GM18951 (cell line): Measurements from ENCODE around the gene ATP4B.

ENCODE experiments used
- POLR2A ChIP-seq: IDR thresholded peaks from 4 replicates; pipeline ENCODE4 v1.6.1; 2011; ENCODE audit warnings: mild to moderate bottlenecking; ENCODE audit not compliant: insufficient read length, insufficient read depth; ENCODE audit errors: extremely low read depth
- in situ Hi-C: fragments of 300-500 bp; cut with MboI; formaldehyde crosslinking; loops from one replicate; pipeline ENCODE4 v1.12.0; 2022; ENCODE audit warnings: low sequenced_read_pairs, mixed read lengths, inconsistent platforms; ENCODE audit not compliant: unreplicated experiment

ATP4B gene

DNA sequence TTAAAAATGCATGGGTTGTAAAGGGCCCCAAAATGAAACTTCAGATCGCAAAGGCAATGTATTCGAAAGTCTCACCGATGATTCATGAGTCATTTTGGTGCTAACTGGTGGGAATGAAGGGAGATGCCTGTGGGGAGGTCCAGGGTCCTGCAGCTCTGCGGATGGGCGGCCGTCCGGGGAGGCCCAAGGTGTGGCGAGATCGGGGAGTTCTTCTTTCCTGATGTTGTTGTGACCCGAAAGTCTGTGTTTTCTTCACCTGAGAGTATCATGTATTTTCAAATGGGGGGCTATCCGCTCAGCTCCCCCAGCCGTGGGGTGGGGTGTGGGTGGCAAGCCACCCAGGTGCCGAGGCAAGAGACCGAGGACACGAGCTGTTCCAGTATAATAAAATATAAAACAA lies 37.0 kb downstream of the ATP4B start:
- in situ Hi-C loops = no loop called here
- TF ChIP-seq POLR2A = no peak

- in situ Hi-C loops = no loop called here
- no peak for TF ChIP-seq POLR2A
Measured at GRCh38 chr13:113620036-113620796, 37.8 kb downstream of the ATP4B start.

DNA sequence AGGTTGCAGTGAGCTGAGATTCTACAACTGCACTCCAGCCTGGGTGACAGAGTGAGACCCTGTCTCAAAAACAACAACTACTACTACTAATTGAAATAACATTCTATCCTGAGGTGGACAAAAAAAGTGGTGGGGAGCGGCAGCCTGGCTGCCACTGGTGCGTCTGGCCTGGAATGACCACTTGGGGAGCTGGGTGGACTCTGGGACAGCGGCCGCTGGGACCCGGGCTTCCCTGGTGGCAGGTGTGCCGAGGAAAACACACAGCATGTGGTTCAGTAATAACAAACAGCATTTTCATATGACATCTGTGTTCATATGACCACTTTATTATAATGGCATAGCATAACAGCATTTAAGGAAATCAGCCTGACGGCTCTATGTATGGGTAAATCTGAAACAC lies 39.5 kb downstream of the ATP4B start:
- no peak for TF ChIP-seq POLR2A
- in situ Hi-C loops = no loop called here

GRCh38 chr13:113617961-113618360 lies 40.0 kb downstream of the ATP4B start:
- in situ Hi-C loops = no loop called here
- no peak for TF ChIP-seq POLR2A

DNA sequence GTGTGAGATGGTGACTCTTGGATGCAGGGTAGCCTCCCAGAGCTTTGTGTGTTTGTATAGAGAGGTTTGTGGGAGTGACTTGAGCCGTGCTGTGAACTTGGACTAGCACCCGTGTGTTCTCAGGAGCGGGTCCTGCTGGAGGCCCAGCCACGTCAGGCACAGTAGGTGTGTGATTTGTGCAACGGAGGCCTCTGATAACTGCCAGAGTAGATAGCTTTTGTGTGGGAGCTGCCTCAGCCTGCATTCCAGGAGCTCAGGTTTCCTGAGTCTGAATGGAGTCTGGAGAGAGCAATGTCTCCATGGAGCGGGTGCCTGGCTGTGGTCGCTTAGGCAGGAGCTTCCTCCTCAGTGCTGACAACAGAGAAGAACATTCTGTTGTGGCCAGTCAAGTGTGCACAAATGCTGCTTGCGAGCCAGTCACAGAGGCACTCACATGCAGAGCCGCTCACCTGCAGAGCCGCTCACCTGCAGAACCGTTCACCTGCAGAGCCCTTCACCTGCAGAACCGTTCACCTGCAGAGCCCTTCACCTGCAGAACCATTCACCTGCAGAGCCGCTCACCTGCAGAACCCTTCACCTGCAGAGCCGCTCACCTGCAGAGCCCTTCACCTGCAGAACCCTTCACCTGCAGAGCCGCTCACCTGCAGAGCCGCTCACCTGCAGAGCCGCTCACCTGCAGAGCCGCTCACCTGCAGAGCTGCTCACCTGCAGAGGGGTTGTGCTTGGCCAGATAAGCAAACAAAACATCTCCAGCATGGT lies 40.8 kb downstream of the ATP4B start:
- in situ Hi-C loops = no loop called here
- TF ChIP-seq POLR2A = no peak

- in situ Hi-C loops = no loop called here
- TF ChIP-seq POLR2A = no peak
Measured at GRCh38 chr13:113616281-113616906, 41.6 kb downstream of the ATP4B start.

DNA sequence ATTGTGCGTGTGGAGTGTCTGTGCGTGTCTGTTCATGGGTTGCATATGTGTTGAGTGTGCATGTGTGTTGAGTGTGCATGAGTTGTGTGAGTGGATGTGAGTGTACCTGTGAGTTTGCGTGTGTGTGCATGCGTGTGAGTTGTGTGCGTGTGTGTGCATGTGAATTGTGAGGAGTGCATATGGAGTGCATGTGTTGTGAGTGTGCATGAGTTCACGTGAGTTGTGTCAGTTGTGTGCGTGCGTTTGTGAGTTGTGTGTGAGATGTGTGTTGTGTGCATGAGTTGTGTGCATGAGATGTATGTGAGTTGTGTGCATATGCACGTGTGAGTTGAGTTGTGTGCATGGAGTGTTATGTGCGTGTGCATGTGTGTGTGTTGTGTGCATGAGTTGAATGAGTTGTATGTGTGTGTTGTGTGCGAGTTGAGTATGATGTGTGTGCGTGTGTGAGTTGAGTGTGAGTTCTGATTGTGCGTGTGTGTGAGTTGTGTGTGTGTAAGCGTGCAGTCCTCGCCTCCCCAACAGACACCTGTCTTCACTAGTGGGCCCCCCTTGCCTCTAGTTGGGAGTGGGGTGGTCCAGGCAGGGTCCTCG lies 44.1 kb downstream of the ATP4B start:
- in situ Hi-C loops = no loop called here
- TF ChIP-seq POLR2A = no peak

GRCh38 chr13:113612607-113613006 lies 45.4 kb downstream of the ATP4B start:
- TF ChIP-seq POLR2A = no peak

GRCh38 chr13:113611996-113612395 lies 46.0 kb downstream of the ATP4B start:
- TF ChIP-seq POLR2A = no peak
- in situ Hi-C loops = no loop called here

More at GRCh38 chr13:113612607-113613006, 45.4 kb downstream of the ATP4B start:
- in situ Hi-C loops = no loop called here

DNA sequence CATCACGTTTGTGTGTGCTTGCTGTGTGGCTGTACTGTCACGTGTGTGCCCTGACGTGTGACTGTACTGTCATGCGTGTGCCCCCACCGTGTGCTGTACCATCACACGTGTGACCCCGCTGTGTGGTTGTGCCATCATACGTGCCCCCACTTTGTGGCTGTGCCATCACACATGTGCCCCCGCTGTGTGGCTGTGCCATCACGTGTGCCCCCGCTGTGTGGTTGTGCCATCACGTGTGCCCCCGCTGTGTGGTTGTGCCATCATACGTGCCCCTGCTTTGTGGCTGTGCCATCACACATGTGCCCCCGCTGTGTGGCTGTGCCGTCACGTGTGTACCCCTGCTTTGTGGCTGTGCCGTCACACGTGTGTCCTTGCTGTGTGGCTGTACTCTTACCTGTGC lies 47.7 kb downstream of the ATP4B start:
- no peak for TF ChIP-seq POLR2A
- in situ Hi-C loops = no loop called here

- TF ChIP-seq POLR2A = no peak
- in situ Hi-C loops = no loop called here
Measured at GRCh38 chr13:113609616-113610015, 48.4 kb downstream of the ATP4B start.

GRCh38 chr13:113608967-113609533 lies 48.9 kb downstream of the ATP4B start:
- in situ Hi-C loops = no loop called here
- TF ChIP-seq POLR2A = no peak
